HUES48 (cell line): ENCODE data around the gene PCDHGA1.
"Not testable (repeated sequence)": the region's sequence is repeated elsewhere in the genome, so short reads cannot be mapped to it uniquely, and the experiment has no call there.

ENCODE experiments used
- H3K27ac ChIP-seq: one replicate; pipeline ENCODE4 v1.7.0; 2013; ENCODE audit warnings: low read depth, low read length, inconsistent platforms
- H3K27me3 ChIP-seq: 2 replicates; pipeline ENCODE4 v1.6.1; 2013; ENCODE audit warnings: mild to moderate bottlenecking, low read length; ENCODE audit not compliant: control insufficient read depth, insufficient read depth
- H3K36me3 ChIP-seq: 2 replicates; pipeline ENCODE4 v1.6.1; 2013; ENCODE audit warnings: low read length; ENCODE audit not compliant: control insufficient read depth, insufficient read depth
- H3K4me1 ChIP-seq: 2 replicates; pipeline ENCODE4 v1.6.1; 2013; ENCODE audit warnings: mild to moderate bottlenecking, low read length; ENCODE audit not compliant: control insufficient read depth, insufficient read depth
- H3K4me3 ChIP-seq: 2 replicates; pipeline ENCODE4 v1.5.1; 2013; ENCODE audit warnings: mild to moderate bottlenecking, low read depth, low read length
- H3K9ac ChIP-seq: 2 replicates; pipeline ENCODE4 v1.6.1; 2013; ENCODE audit warnings: mild to moderate bottlenecking, low read depth, low read length, moderate library complexity
- H3K9me3 ChIP-seq: 2 replicates; pipeline ENCODE4 v1.6.1; 2013; ENCODE audit warnings: low read length; ENCODE audit not compliant: control insufficient read depth, insufficient read depth

The PCDHGA1 gene

GRCh38 chr5:141366016-141366896 is 35.9 kb downstream of the PCDHGA1 start:
- Histone ChIP-seq H3K27ac (no peak overlapping the region), H3K36me3 (no peaks in the 10 kb centered on the region), H3K4me1 (no peaks in the 10 kb centered on the region), H3K4me3 (no peak overlapping the region), H3K9me3 (peaks cover 62% of the 10 kb centered on the region), H3K9ac (no peak overlapping the region), H3K27me3 (no peaks in the 10 kb centered on the region)

GRCh38 chr5:141369994-141370848 is 39.9 kb downstream of the PCDHGA1 start, which contains the start of gene PCDHGB3:
PCDHGB3 (plus strand) TSS chr5:141370242; CDS start chr5:141370395, 153 bp downstream.
- H3K4me1 ChIP-seq, result no peaks in the 10 kb centered on the region
- H3K9ac ChIP-seq, result no peak within 1 kb of the TSS
- no peak within 1 kb of the TSS for H3K27ac ChIP-seq
- H3K36me3 ChIP-seq, result no peaks in the 10 kb centered on the region
- no peak within 1 kb of the TSS for H3K4me3 ChIP-seq
- H3K9me3 ChIP-seq, result peaks cover 58% of the 10 kb centered on the region
- no peaks in the 10 kb centered on the region for H3K27me3 ChIP-seq

- Histone ChIP-seq H3K27ac (no peak overlapping the region), H3K4me1 (no peaks in the 10 kb centered on the region), H3K4me3 (no peak overlapping the region), H3K9me3 (peaks cover 51% of the 10 kb centered on the region), H3K36me3 (no peaks in the 10 kb centered on the region), H3K27me3 (no peaks in the 10 kb centered on the region), H3K9ac (no peak overlapping the region)
Observed at GRCh38 chr5:141371572-141372475, 41.5 kb downstream of the PCDHGA1 start.

- no peak within 1 kb of the TSS for H3K27ac ChIP-seq
- no peaks in the 10 kb centered on the region for H3K4me1 ChIP-seq
- H3K36me3 ChIP-seq, result no peaks in the 10 kb centered on the region
- peaks cover 48% of the 10 kb centered on the region for H3K9me3 ChIP-seq
- no peak within 1 kb of the TSS for H3K9ac ChIP-seq
- H3K4me3 ChIP-seq, result peak within 1 kb of the TSS; percentile 33; the same call in 1 of the 2 replicates
- no peaks in the 10 kb centered on the region for H3K27me3 ChIP-seq
Observed at GRCh38 chr5:141373673-141374317, 43.5 kb downstream of the PCDHGA1 start, which contains the start of gene PCDHGA6. PCDHGA6 (plus strand) TSS chr5:141373891; CDS start chr5:141374084, 193 bp downstream.

GRCh38 chr5:141374627-141375026 is 44.3 kb downstream of the PCDHGA1 start:
- H3K27ac ChIP-seq, result no peak overlapping the region
- H3K4me3 ChIP-seq, result no peak overlapping the region
- H3K27me3 ChIP-seq, result no peaks in the 10 kb centered on the region
- no peaks in the 10 kb centered on the region for H3K36me3 ChIP-seq
- H3K9me3 ChIP-seq, result peaks cover 48% of the 10 kb centered on the region
- H3K4me1 ChIP-seq, result no peaks in the 10 kb centered on the region
- H3K9ac ChIP-seq, result no peak overlapping the region

- H3K27me3 ChIP-seq, H3K4me1 ChIP-seq, H3K9ac ChIP-seq, H3K27ac ChIP-seq, H3K36me3 ChIP-seq, H3K4me3 ChIP-seq: not testable (repeated sequence)
- peaks cover 46% of the 10 kb centered on the region for H3K9me3 ChIP-seq
Observed at GRCh38 chr5:141375444-141376155, 45.3 kb downstream of the PCDHGA1 start.

- Histone ChIP-seq H3K9ac (no peak within 1 kb of the TSS), H3K27me3 (no peaks in the 10 kb centered on the region), H3K36me3 (no peaks in the 10 kb centered on the region), H3K4me1 (no peaks in the 10 kb centered on the region), H3K9me3 (peaks cover 43% of the 10 kb centered on the region), H3K4me3 (no peak within 1 kb of the TSS), H3K27ac (no peak within 1 kb of the TSS)
Observed at GRCh38 chr5:141382469-141383294, 52.4 kb downstream of the PCDHGA1 start, which contains the start of gene PCDHGA7. PCDHGA7 (plus strand) TSS chr5:141382742; CDS start chr5:141382900, 158 bp downstream.

- H3K4me3 ChIP-seq, result no peak overlapping the region
- H3K9ac ChIP-seq, result no peak overlapping the region
Observed at GRCh38 chr5:141383345-141383744, 53.0 kb downstream of the PCDHGA1 start.

More at GRCh38 chr5:141383345-141383744, 53.0 kb downstream of the PCDHGA1 start:
- Histone ChIP-seq H3K27me3 (0 out of 2 replicates have a peak, but pooled peaks cover 1% of the 10 kb centered on the region), H3K36me3 (no peaks in the 10 kb centered on the region), H3K9me3 (peaks cover 45% of the 10 kb centered on the region), H3K27ac (no peak overlapping the region), H3K4me1 (no peaks in the 10 kb centered on the region)
